ENCODE results near the gene PRKAG2.
"Not testable (repeated sequence)": the region's sequence is repeated elsewhere in the genome, so short reads cannot be mapped to it uniquely, and the experiment has no call there.

The PRKAG2 gene

GRCh38 chr7:151849008-151849878, 27.7 kb downstream of the PRKAG2 start:
- no peak for DNase-seq

GRCh38 chr7:151847681-151848081, 29.2 kb downstream of the PRKAG2 start:
- DNase-seq, result no peak

GRCh38 chr7:151847136-151847535, 29.8 kb downstream of the PRKAG2 start:
- DNase-seq, result no peak

GRCh38 chr7:151845412-151846205, 31.3 kb downstream of the PRKAG2 start:
- DNase-seq, result no peak

- no peak for DNase-seq
Measured at GRCh38 chr7:151844825-151845200, 32.1 kb downstream of the PRKAG2 start.

- no peak for DNase-seq
Measured at GRCh38 chr7:151844071-151844824, 32.7 kb downstream of the PRKAG2 start.

GRCh38 chr7:151843181-151843580, 33.7 kb downstream of the PRKAG2 start:
- DNase-seq, result no peak

- DNase-seq, result not testable (repeated sequence)
Measured at GRCh38 chr7:151841395-151842051, 35.4 kb downstream of the PRKAG2 start.

- no peak for DNase-seq
Measured at GRCh38 chr7:151840088-151840910, 36.6 kb downstream of the PRKAG2 start.

- no peak for DNase-seq
Measured at GRCh38 chr7:151839451-151839921, 37.4 kb downstream of the PRKAG2 start.

GRCh38 chr7:151838861-151839381, 38.0 kb downstream of the PRKAG2 start:
- peak; percentile 58 for DNase-seq

GRCh38 chr7:151838072-151838471, 38.8 kb downstream of the PRKAG2 start:
- DNase-seq, result no peak

- no peak for DNase-seq
Measured at GRCh38 chr7:151837285-151838042, 39.5 kb downstream of the PRKAG2 start.

GRCh38 chr7:151836927-151837205, 40.0 kb downstream of the PRKAG2 start:
- DNase-seq, result no peak

- DNase-seq, result no peak
Measured at GRCh38 chr7:151836191-151836926, 40.6 kb downstream of the PRKAG2 start.

GRCh38 chr7:151835636-151836035, 41.3 kb downstream of the PRKAG2 start:
- no peak for DNase-seq

GRCh38 chr7:151834271-151835035, 42.5 kb downstream of the PRKAG2 start:
- peak; percentile 11 for DNase-seq

- no peak for DNase-seq
Measured at GRCh38 chr7:151833691-151834090, 43.2 kb downstream of the PRKAG2 start.

GRCh38 chr7:151833213-151833651, 43.7 kb downstream of the PRKAG2 start:
- DNase-seq, result no peak
